Large intestine (tissue), 3 donors: Measurements from ENCODE around the gene PDXDC1. TPM values are rescaled to one million over a fixed set of nuclear protein-coding genes. Genes with fewer than 3 reads are reported as not detected.
"Not testable (repeated sequence)": the region's sequence is repeated elsewhere in the genome, so short reads cannot be mapped to it uniquely, and the experiment has no call there.

Experiments used
- DNase-seq, 2 donors: peaks; one replicate each; pipeline versions ENCODE4 v3.0.0 to v3.0.0-alpha.2; 2013
- H3K27ac ChIP-seq: one replicate; pipeline ENCODE4 v1.5.1; 2013; ENCODE audit warnings: low read length
- H3K27me3 ChIP-seq: 2 replicates; pipeline ENCODE4 v1.6.1; 2013; ENCODE audit warnings: low read length; ENCODE audit not compliant: control insufficient read depth, insufficient read depth
- H3K36me3 ChIP-seq: 2 replicates; pipeline ENCODE4 v1.6.1; 2013; ENCODE audit warnings: low read length; ENCODE audit not compliant: control insufficient read depth, insufficient read depth
- H3K4me1 ChIP-seq: one replicate; pipeline ENCODE4 v1.6.1; 2013; ENCODE audit warnings: low read length; ENCODE audit not compliant: control insufficient read depth, insufficient read depth
- H3K4me3 ChIP-seq: one replicate; pipeline ENCODE4 v1.5.1; 2013; ENCODE audit warnings: low read length
- H3K9me3 ChIP-seq: one replicate; pipeline ENCODE4 v1.6.1; 2013; ENCODE audit warnings: mild to moderate bottlenecking, low read depth, low read length, moderate library complexity; ENCODE audit not compliant: control insufficient read depth
- WGBS: methylation state at CpG from one replicate; pipeline ENCODE4 v1.1.5; 2013; ENCODE audit warnings: low lambda C conversion rate; ENCODE audit not compliant: insufficient coverage; 5-methylcytosine and 5-hydroxymethylcytosine counted together
- polyA plus RNA-seq: library from polyadenylated mRNA; unstranded; fragments of 120-200 nt; gene quantifications from one replicate; pipeline ENCODE4 v1.2.1, GENCODE V29; 2013

Gene PDXDC1
- polyA plus RNA-seq, 1 donor, result 177 TPM

DNA sequence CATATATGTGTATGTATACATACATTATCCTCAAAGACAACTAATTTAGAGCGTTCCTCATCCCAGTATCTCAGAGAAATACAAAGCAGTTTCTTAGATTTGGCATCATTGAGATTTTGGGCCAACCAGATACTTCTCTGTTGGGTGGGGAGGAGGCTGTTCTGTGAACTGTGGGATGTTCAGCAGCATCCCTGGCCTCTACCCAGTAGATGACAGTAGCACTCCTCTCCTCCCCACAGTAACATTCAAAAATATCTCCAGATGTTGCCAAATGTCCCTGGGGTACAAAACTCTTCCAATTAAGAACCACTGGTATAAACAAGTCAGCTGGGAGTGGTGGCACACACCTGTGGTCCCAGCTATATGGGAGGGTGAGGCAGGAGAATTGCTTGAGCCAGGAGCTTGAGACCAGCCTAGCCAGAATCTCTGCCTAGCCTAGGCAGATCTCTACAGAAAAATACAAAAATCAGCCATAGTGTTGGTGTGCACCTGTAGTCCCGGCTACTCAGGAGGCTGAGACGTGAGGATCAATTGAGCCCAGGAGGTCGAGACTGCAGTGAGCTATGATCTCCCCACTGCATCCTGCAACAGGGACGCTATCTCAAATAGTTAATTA, 125.7 kb downstream of the PDXDC1 start:
- not testable (repeated sequence) for H3K36me3 ChIP-seq, DNase-seq, H3K4me3 ChIP-seq, H3K4me1 ChIP-seq, H3K27me3 ChIP-seq, H3K9me3 ChIP-seq, H3K27ac ChIP-seq
- WGBS, result no CpG with 5 or more reads among the region's 5 CpGs

DNA sequence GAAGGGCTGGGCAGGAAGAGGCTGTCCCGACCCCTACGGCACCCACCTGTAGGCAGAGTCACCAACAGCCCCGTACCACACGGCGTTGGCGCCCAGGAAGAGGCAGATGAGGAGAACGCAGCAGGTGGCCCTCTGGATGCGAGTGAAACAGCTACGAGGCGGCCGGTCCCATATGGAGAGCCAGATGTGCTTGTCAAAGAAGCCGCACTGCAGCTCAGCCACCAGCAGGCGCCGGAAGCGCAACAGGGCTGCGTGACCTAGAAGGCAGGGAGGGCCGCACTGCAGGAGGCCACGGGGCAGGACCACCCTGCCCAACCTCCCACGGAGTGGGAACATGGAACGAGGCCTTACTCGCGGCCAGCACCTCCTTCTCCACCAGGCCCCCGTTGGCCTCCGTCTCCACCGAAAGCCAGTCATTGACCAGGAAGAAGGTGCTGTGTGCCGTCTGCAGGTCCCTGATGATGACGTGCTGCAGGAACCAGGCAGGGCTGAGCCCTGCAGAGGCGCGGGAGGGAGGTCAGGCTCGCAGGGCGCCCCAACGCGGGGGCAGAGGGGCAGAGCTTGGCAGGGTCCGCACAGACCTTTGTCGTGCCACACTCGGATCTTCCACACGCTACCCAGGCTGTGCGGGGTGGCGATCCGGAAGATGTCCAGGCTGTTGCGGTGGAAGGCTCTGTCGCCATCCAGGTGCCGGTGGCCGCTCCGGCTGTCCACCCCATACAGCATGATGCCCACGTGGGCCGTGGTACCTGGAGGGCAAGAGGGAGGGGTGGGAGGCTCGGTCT, 153.0 kb downstream of the PDXDC1 start:
- not testable (repeated sequence) for H3K36me3 ChIP-seq, H3K4me3 ChIP-seq, H3K4me1 ChIP-seq, H3K27me3 ChIP-seq, H3K27ac ChIP-seq, DNase-seq, H3K9me3 ChIP-seq
- no CpG with 5 or more reads among the region's 48 CpGs for WGBS

DNA sequence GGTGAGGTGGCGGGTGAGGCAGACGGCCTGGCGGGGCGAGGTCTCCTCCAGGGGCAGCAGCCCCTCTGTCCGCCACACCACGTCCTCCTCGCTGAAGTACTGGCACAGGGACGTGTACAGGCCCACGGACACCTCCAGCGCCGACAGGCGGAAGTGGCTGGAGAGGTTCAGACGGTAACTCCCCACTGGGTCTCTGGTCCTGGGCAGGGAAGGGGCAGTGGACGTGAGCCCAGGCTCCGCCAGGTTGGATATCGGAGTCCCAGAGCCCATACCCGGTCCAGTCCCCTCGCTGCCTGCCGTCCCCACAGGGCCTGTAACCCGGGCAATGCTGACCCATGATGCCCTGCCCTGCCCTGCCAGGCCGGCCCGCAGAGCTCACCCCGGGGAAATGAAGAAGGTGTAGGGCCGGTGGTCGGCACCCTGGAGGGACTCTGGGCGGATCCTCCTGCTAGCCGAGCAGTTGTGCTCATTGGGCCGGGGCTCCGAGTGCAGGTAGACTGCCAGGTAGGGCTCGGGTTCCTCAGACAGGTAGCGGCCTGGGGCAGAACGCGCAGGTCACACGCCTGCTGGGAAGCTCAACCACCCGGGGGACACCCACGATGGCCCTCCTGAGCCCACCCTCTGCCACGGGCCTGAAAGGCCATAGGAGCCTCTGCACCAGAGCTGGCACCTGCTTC, 155.6 kb downstream of the PDXDC1 start:
- H3K4me3 ChIP-seq, H3K36me3 ChIP-seq, H3K4me1 ChIP-seq, H3K27me3 ChIP-seq, H3K27ac ChIP-seq, H3K9me3 ChIP-seq, DNase-seq: not testable (repeated sequence)
- no CpG with 5 or more reads among the region's 37 CpGs for whole genome bisulfite sequencing

DNA sequence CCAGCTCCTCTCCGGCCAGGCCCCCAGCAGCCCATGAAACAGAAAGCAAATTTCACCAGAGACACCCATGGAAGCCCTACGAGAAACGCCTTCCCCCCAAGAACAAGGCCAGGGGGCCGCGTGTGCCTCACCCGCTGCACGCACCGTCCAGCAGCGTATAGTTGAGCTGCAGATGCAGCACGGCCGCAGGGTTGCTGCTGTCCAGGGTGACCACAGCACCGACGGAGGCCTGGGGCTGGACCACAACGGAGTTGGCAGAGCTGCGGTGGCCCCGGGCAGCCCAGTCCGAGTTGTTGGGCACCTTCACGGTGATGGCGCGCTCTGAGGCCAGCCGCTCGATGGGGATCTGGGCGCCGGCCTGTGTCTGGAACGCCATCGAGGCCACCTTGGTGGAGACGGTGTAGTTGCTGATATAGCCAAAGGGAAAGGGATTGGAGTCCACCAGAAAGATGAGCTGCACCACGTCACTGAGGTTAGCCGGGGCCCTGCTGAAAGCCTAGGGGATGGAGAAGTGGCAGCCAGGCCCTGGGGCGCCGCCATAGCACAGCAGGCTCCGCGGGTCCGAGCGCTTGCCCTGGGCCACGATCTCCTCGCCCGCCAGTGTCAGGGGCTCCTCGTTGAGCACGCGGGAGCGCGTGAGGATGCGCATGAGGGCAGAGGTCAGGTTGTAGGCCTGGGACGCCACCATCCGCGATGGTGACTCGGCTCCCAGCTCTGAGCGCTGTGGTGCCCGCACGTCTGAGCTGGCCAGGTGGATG, 156.3 kb downstream of the PDXDC1 start:
- H3K27me3 ChIP-seq, H3K36me3 ChIP-seq, H3K9me3 ChIP-seq, H3K27ac ChIP-seq, H3K4me1 ChIP-seq, H3K4me3 ChIP-seq, DNase-seq: not testable (repeated sequence)
- no CpG with 5 or more reads among the region's 51 CpGs for WGBS

DNA sequence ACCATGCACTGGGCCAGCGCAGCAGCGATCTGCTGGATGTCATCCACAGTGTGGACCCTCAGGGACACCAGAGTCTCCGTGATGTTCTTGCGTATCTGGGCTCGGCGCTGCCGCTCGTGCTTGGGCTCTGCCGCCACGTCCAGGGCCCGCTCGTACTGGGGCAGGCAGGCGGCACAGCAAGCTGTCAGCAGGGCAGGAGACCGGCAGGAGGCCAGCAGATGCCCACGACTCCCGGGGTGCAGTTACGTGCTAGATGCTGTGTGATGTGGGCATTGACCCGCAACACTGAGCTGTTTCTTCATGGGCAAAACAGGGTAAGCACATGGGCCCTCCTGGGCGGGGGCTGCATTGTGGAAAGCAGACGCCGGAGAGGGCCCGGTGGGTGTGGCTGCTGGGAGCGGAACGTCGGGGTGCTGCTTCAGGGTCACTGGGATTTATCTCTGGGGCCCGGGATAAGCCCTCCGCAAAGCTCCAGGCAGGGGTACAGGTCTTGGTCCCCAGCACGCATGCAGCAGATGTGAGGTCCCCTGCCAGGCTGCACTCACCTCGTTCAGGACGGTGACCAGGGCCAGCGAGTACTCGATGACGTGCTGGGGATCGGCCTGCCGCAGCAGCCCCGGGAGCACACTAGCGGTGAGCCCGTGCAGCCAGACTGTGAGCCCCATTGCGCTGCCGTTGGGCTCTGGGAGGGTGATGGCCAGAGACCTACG, 158.0 kb downstream of the PDXDC1 start:
- H3K4me1 ChIP-seq, H3K27ac ChIP-seq, H3K27me3 ChIP-seq, H3K4me3 ChIP-seq, H3K36me3 ChIP-seq, DNase-seq, H3K9me3 ChIP-seq: not testable (repeated sequence)
- WGBS, result no CpG with 5 or more reads among the region's 41 CpGs

DNA sequence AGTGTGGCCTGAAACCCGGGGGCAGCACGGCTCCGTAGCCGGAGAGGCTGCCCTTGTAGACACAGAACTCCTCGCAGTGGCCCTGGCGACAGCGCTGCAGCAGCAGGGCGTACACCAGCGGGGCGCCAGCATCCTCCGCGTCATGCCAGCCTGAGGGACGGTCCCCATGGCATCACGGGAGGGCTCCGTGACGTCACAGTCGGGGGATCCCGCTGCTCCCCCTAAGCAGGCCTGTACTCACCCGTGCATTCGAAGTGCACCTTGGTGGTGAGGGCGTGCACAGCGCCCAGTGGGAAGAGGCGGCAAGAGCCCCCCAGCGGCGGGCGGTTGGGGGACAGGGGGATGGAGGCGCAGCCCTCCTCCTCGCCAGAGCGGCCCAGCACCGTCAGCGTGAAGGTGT, 158.7 kb downstream of the PDXDC1 start:
- not testable (repeated sequence) for H3K27ac ChIP-seq, H3K27me3 ChIP-seq, H3K9me3 ChIP-seq, H3K4me3 ChIP-seq, DNase-seq, H3K4me1 ChIP-seq, H3K36me3 ChIP-seq
- WGBS, result no CpG with 5 or more reads among the region's 31 CpGs

DNA sequence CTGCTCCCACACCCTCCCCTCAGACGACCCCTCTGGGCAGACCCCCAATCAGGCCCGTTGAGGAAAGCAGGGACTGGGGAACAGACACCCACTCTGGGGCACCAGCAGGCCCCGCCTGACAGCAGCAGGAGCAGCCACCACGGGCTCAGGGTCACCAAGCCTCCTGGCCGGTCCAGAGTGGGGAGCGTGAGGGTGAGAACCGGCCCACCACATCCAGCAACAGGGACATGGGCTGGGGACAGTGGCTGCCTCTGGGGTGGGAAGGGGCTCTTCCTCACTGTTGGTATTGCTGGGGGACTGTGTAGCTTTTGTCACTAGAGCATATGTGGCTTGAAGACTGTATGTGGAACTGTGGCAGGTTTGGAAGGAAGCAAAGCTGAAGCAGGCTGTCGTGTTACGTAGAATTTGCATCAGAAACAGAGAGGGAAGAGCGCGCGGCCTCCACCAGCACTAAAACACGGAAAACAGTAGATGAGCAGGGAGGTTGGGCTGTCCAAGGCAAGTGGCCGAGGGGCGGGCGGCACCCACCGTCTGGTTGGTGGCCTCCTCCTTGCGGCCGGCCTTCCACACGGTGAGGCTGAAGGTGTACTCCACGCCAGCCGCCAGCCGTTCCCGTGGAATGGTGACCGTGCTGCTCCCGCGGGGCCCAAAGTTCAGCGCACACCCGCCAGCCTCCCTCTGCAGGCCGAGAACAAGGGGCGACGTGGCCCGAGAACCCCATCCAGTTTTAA, 160.1 kb downstream of the PDXDC1 start:
- WGBS, result no CpG with 5 or more reads among the region's 33 CpGs
- DNase-seq, H3K27ac ChIP-seq, H3K4me3 ChIP-seq, H3K27me3 ChIP-seq, H3K9me3 ChIP-seq, H3K4me1 ChIP-seq, H3K36me3 ChIP-seq: not testable (repeated sequence)

DNA sequence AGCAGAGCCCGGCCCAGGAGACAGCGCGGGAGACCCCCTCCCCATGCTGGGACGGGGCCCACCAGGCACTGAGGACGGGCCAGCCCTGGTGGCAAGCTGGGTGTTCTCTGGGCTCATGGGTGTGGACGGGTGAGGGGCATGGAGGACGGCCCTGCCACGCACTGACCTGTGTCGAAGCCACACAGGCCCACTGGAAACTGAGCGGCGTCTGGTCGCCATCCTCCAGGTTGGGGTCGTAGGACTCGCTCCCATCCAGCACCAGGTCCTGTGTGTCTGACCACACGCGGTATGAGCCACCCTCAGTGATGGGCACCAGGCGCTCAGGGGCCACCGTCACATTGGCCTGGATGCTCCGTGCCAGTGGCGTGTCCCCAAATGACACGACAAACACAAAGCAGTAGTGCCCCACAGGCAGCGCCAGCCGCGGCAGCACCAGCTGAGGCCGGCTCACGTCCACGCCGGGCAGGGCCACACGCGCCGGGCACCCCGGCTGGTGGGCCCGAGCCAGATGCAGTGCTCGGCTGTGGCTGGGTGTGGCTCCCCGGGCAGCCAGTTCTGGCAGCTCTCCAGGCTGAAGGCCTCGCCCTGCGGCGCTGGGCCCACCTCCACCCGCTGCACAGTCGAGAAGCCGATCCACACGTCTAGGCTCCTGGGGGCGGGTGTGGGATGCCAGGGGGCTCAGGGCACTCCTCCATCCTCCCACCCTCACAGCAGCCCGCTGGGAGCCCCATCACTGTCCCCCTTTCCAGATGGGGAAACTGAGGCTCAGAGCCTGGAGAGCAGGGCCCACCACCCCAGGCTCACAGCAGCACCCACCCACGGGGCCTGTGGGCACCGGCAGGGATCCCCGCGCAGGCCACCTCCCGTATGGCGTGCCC, 160.9 kb downstream of the PDXDC1 start:
- DNase-seq, H3K9me3 ChIP-seq, H3K4me1 ChIP-seq, H3K27ac ChIP-seq, H3K4me3 ChIP-seq, H3K27me3 ChIP-seq, H3K36me3 ChIP-seq: not testable (repeated sequence)
- no CpG with 5 or more reads among the region's 50 CpGs for WGBS

DNA sequence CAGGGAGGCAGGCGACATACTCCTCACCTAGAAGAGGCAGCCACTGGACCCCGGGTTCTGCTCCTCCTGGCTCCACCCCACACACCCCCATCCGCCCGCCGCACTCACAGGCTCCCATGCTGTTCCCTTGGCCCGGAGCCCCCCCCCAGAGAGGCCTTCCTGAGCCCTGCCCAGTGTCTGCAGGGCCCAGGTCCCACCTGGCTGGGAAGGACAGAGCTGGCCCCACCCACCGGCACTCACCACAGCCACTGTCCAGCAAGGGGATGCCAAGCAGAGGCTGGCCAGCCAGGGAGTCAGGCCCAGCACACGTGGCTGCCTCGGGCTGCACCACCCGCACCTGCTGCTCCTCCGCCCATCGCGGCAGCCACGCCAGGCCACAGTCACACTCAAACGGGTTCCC, 162.7 kb downstream of the PDXDC1 start:
- not testable (repeated sequence) for H3K4me3 ChIP-seq, H3K4me1 ChIP-seq, H3K36me3 ChIP-seq, H3K27ac ChIP-seq, DNase-seq, H3K27me3 ChIP-seq, H3K9me3 ChIP-seq
- no CpG with 5 or more reads among the region's 15 CpGs for WGBS
